HepG2 (cell line): Measurements from ENCODE around the gene CDC34.

Experiments used
- CAMTA2 ChIP-seq: sonication (generic); formaldehyde crosslinking; IDR thresholded peaks from 2 replicates; pipeline ENCODE4 v1.4.0; 2020; ENCODE audit warnings: mild to moderate bottlenecking, missing genetic modification reagents, borderline replicate concordance
- CHD2 ChIP-seq: IDR thresholded peaks from 2 replicates; pipeline ENCODE4 v1.6.1; 2011; ENCODE audit warnings: low read depth, low read length, improper control_type of control experiment
- IRF1 ChIP-seq: sonication (generic); formaldehyde crosslinking; IDR thresholded peaks from 2 replicates; pipeline ENCODE4 v1.4.0; 2020; ENCODE audit warnings: low read depth, mild to moderate bottlenecking, missing genetic modification reagents
- IRX3 ChIP-seq: sonication (generic); formaldehyde crosslinking; IDR thresholded peaks from 2 replicates; pipeline ENCODE4 v1.8.1; 2023; ENCODE audit warnings: mild to moderate bottlenecking, low read depth, missing genetic modification reagents, borderline replicate concordance
- MXD4 ChIP-seq: IDR thresholded peaks from 2 replicates; pipeline ENCODE4 v1.6.1; 2016; ENCODE audit warnings: mild to moderate bottlenecking, missing biosample characterization, missing genetic modification reagents
- MXI1 ChIP-seq: IDR thresholded peaks from 3 replicates; pipeline ENCODE4 v1.6.1; 2012; ENCODE audit warnings: low read depth, low read length, inconsistent platforms, borderline replicate concordance
- SYNCRIP ChIP-seq: fragments of 200-400 bp; formaldehyde crosslinking; IDR thresholded peaks from 2 replicates; pipeline ENCODE4 v1.6.1; 2018; ENCODE audit warnings: mild to moderate bottlenecking, low read depth, low read length; ENCODE audit not compliant: insufficient read depth
- TBP ChIP-seq: sonication (generic); formaldehyde crosslinking; IDR thresholded peaks from 2 replicates; pipeline ENCODE4 v1.5.0; 2020; ENCODE audit warnings: missing genetic modification reagents
- ZNF513 ChIP-seq: sonication (generic); formaldehyde crosslinking; conservative IDR thresholded peaks from 2 replicates; pipeline ENCODE4 v1.5.0; 2020; ENCODE audit warnings: missing genetic modification reagents
- ZNF670 ChIP-seq: sonication (generic); formaldehyde crosslinking; IDR thresholded peaks from 2 replicates; pipeline ENCODE4 v1.8.0; 2022; ENCODE audit warnings: mild to moderate bottlenecking, missing genetic modification reagents, borderline replicate concordance

- TF ChIP-seq ZNF670 (CRISPR knock-in tag) (no peak), TBP (no peak), IRF1 (no peak), MXD4 (CRISPR knock-in tag) (no peak), IRX3 (CRISPR knock-in tag) (no peak), ZNF513 (CRISPR knock-in tag) (no peak), CHD2 (no peak), MXI1 (no peak), CAMTA2 (CRISPR knock-in tag) (no peak), SYNCRIP (no peak)
Measured at GRCh38 chr19:514166-514663, 17.3 kb upstream of the CDC34 start.
